ENCODE data around the gene FKRP. TPM values are rescaled to one million over a fixed set of nuclear protein-coding genes. Genes with fewer than 3 reads are reported as not detected.
A peak's percentile ranks its signal among the peaks of the same experiment; 100 is the strongest.

FKRP gene
- total and polyA plus RNA-seq, 2 of the 13 experiments (the other 11 are each of a cell fraction or from before 2014, with no cell fraction given) = 7.3 to 9.8 TPM

- TF ChIP-seq TFAP4 (IDR thresholded peaks at IDR 0.05; ENCODE audit: borderline replicate concordance, low read depth) (peak; percentile 8; the same call in 1 of the 2 replicates), SSRP1 (CRISPR knock-in tag; IDR thresholded peaks at IDR 0.05) (peak; percentile 29; the same call in 1 of the 2 replicates), POLR2A (IDR thresholded peaks at IDR 0.05; ENCODE audit: insufficient read depth in 1 of 2, low read depth in 2 of 2, low read length in 2 of 2) (0 out of 4 replicates have a peak, but pooled peaks of 1 of the 2 experiments have one; percentile 11), STAG1 (CRISPR knock-in tag; IDR thresholded peaks at IDR 0.05) (no peak), NFE2 (CRISPR knock-in tag; IDR thresholded peaks at IDR 0.05) (no peak), TBP (CRISPR knock-in tag; IDR thresholded peaks at IDR 0.05) (no peak), ZNF850 (CRISPR knock-in tag; conservative IDR thresholded peaks at IDR 0.05) (no peak), NFYC (CRISPR knock-in tag; IDR thresholded peaks at IDR 0.05) (no peak), ZFP82 (CRISPR knock-in tag; IDR thresholded peaks at IDR 0.05; ENCODE audit: borderline replicate concordance) (no peak), ZNF333 (CRISPR knock-in tag; IDR thresholded peaks at IDR 0.05; ENCODE audit: borderline replicate concordance) (no peak), ZGPAT (CRISPR knock-in tag; IDR thresholded peaks at IDR 0.05) (no peak), BRD4 (CRISPR knock-in tag; IDR thresholded peaks at IDR 0.05) (no peak), ZFYVE20 (CRISPR knock-in tag; IDR thresholded peaks at IDR 0.05; ENCODE audit: borderline replicate concordance, low read depth) (0 out of 2 replicates have a peak, but pooled peaks have one; percentile 27), ZBTB38 (CRISPR knock-in tag; IDR thresholded peaks at IDR 0.05) (no peak), ZNF138 (CRISPR knock-in tag; IDR thresholded peaks at IDR 0.05; ENCODE audit: low read depth) (no peak), CTCF (CRISPR knock-in tag; IDR thresholded peaks at IDR 0.05) (no peak), ZBTB49 (CRISPR knock-in tag; IDR thresholded peaks at IDR 0.05; ENCODE audit: borderline replicate concordance) (no peak), HHEX (CRISPR knock-in tag; IDR thresholded peaks at IDR 0.05) (no peak), SMAD9 (CRISPR knock-in tag; IDR thresholded peaks at IDR 0.05) (no peak), SNRNP70 (IDR thresholded peaks at IDR 0.05; ENCODE audit: low read depth, low read length) (no peak), TEF (CRISPR knock-in tag; IDR thresholded peaks at IDR 0.05) (no peak), DNMT3B (CRISPR knock-in tag; conservative IDR thresholded peaks at IDR 0.05) (no peak)
Measured at GRCh38 chr19:46785054-46785979, 39.5 kb downstream of the FKRP start (continued).
